HG02588 (cell line): Measurements from ENCODE around the gene CEP120.

Source experiments
- ATAC-seq: cut with Tn5 transposase; IDR thresholded peaks from one replicate; pipeline ENCODE4 v1.9.1; 2021; ENCODE audit warnings: mild to moderate bottlenecking, moderate library complexity; ENCODE audit not compliant: unreplicated experiment

Gene CEP120

DNA sequence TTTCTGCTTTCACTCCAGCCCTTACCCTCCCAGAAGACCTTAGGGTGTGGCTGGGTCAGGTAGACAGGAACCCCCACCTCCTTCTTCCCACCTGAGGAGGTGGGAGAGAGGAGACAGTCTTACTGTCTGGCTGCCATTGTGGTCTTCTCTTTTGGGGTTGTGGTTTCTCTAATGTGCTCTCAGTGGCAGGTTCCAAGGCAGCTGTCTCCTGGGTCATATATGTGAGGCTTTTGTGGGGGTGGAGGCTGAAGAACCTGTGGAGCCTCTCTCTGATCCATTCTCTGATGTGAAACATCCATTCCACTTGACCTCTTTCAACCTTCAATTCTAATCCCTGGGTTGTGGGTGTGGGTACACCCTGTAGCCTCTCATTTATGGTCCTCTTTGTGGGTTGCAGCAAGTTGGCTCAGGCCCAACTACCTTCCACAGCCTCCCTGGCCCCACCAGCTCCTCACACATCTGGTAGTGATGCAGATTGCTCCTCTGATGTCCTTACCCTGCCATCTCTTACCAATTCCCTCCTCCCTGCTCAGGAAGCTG, 118.4 kb downstream of the CEP120 start:
- ATAC-seq, result no peak

DNA sequence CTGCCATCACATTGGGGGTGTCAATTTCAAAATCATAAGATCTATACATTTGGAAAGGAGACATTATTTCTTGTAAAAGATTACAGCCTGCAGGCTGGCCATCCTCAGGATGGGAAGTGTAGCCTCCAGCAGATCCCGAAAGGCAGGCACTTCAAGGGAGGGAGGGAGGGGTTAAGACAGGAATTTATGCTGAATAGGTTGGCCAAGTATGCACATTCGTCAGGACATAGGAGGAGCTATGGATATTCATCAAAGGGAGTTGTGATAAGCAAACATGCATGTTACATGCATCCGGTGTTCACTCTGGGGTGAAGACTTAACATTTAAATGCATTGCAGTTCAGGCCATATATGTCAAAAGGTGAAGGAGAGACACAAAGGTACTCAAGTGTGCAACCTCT, 119.4 kb downstream of the CEP120 start:
- ATAC-seq, result no peak

DNA sequence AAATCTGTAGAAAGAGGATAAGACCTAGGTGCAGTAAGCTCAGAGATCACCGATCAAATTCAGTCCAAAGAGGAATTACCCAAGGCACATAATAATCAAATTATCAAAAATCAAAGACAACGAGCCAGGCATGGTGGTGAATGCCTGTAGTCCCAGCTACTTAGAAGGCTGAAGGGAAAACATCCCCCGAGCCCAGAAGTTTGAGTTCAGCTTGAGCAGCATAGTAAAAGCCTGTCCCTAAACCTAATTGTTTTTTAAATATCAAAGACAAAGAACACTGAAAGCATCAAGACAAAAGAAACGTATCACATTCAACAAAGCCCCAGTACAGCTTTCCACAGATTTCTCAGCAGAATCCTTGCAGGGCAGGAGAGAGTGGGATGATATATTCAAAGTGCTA, 122.9 kb downstream of the CEP120 start:
- ATAC-seq, result no peak

DNA sequence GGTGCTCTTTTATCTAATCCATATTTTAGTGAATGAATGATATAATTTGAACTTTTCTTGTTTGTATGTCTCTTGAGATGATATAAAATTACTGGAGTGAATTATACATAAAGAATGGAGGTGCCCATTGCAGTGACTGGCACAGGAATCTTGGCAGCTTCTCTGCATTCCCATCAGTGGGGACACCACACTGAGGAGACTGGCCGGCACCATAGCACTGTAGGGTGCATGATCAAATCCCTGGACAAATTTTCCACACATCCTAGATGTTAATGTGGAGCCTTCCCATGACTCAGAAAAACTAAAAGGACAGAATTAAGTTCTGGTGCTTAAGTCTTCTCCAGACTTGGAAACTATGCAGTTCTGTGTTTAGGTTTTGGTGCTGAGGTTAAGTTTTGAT, 124.1 kb downstream of the CEP120 start:
- no peak for ATAC-seq

DNA sequence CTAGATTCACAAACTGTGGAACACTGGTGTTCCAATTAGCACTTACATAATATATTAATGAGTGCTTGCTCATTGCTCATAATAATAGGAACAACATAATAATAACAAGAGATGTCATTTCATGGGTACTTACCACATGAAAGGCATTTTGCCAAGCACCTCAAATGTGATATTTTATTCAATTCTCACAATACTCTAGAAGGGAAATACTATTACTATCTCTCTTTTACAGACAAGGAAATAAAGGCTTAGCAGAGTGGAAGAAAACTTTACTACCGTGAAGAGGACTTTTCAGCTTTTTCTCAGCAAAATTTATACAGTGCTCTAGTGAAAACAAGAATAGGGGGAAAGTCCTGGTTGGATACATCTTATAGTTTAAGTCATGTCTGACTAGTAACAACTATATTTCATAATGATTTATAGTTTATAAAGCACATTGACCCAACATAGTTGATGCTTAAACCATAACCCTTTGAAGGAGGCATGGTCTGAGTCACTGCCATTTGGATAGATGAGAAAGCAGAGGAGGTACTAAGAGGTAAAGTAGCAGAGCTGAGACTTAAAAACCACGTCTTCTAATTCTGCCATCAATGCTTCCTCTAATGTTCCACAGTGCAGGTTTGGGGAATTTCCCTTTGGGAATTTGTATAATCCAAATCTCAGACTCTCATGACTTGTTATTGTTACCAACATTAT, 124.7 kb downstream of the CEP120 start:
- no peak for ATAC-seq

DNA sequence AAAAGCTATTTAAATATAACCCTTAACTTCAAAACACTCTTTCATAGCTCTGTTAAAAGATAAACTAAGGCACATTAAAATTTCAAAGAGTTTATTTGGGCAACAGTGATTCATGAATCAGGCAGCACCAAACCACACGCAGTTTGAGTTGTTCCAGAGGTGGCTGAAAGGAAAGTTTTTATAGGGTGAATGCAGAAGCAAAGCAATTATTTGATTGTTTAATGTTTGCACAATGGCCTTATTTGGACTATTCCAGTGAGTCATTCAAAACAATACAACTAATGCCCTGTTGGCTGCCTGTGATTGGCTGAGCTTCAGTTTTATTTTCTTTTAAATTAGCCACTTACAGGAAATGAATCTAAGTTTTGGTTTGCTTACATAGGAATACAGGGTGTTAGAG, 125.3 kb downstream of the CEP120 start:
- no peak for ATAC-seq

DNA sequence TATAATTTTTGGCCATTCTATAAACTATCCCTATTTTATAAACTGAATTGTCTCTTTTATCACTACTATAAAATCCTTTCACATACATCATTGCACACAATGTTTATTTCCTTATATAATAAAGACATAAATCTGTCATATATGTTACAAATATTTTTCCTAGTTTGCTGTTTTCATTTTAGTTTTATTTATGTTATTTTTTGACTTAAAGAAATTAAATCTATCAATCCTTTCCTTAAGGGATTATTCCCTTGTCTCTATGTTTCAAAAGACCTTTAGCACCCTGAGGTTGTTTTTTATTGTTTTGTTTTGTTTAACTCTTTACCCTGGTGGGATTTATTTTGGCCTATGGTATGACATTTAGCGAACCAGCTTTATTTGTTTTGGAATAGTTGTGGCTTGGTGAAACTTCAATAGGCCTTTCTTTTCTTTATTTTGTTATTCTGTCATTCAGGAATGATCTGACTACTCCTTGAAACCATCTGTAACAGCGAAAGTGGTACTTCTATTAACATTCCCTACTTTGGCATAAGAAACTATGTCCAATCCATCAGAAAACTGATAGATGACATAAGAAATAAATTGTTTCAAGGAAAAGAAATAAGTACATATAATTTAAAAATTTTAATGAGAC, 125.9 kb downstream of the CEP120 start:
- no peak for ATAC-seq
